Chondrocyte (in vitro differentiated cells): ENCODE measurements around the gene AJUBA. TPM values are rescaled to one million over a fixed set of nuclear protein-coding genes. Genes with fewer than 3 reads are reported as not detected.

Experiments
- DNase-seq: peaks from one replicate; pipeline ENCODE4 v3.0.0; 2021; ENCODE audit warnings: mixed read lengths, low spot score
- H3K27ac Mint-ChIP-seq: one replicate; pipeline ENCODE4 v1.8.0; 2021; ENCODE audit warnings: mild to moderate bottlenecking, moderate library complexity, mixed read lengths; ENCODE audit not compliant: unreplicated experiment
- H3K27me3 Mint-ChIP-seq: 2 replicates; pipeline ENCODE4 v1.8.0; 2021; ENCODE audit warnings: low read depth, mixed read lengths
- H3K36me3 Mint-ChIP-seq: 2 replicates; pipeline ENCODE4 v1.8.0; 2021; ENCODE audit warnings: low read depth, mixed read lengths
- H3K4me1 Mint-ChIP-seq: 2 replicates; pipeline ENCODE4 v1.8.0; 2021; ENCODE audit warnings: low read depth, mild to moderate bottlenecking, mixed read lengths
- H3K4me3 Mint-ChIP-seq: one replicate; pipeline ENCODE4 v1.8.0; 2021; ENCODE audit warnings: mild to moderate bottlenecking, moderate library complexity, mixed read lengths; ENCODE audit not compliant: unreplicated experiment
- H3K9me3 Mint-ChIP-seq: 2 replicates; pipeline ENCODE4 v1.8.0; 2021; ENCODE audit warnings: low read depth, mixed read lengths
- CTCF ChIP-seq: fragments of 200-600 bp; sonication (generic); IDR thresholded peaks from 2 replicates; pipeline ENCODE4 v1.5.0; 2021; ENCODE audit warnings: antibody characterized with exemption, mild to moderate bottlenecking, moderate library complexity
- total RNA-seq: library from RNA; stranded (reverse); gene quantifications from 3 replicates; pipeline ENCODE4 v1.2.1, GENCODE V29; 2021

The AJUBA gene
- total RNA-seq, 1 donor from 2014 or later = 124 TPM

- Mint-ChIP-seq H3K27me3 (no peaks in the 10 kb centered on the region), H3K4me3 (no peak overlapping the region), H3K4me1 (peaks cover 20% of the 10 kb centered on the region), H3K9me3 (no peaks in the 10 kb centered on the region), H3K27ac (no peak overlapping the region), H3K36me3 (peaks cover 1% of the 10 kb centered on the region)
- no peak for TF ChIP-seq CTCF
- no peak for DNase-seq
These were observed 9.5 kb upstream of the AJUBA start for GRCh38 chr14:22991852-22992251.

- TF ChIP-seq CTCF = no peak
- Mint-ChIP-seq H3K9me3 (no peaks in the 10 kb centered on the region), H3K4me1 (peaks cover 3% of the 10 kb centered on the region), H3K36me3 (peaks cover 1% of the 10 kb centered on the region), H3K27ac (no peak overlapping the region), H3K4me3 (no peak overlapping the region), H3K27me3 (no peaks in the 10 kb centered on the region)
- DNase-seq = no peak
These were observed 4.9 kb upstream of the AJUBA start for GRCh38 chr14:22987291-22987690.

GRCh38 chr14:22986508-22987054 is 4.2 kb upstream of the AJUBA start:
- peak; percentile 94 for TF ChIP-seq CTCF
- H3K27me3 Mint-ChIP-seq = no peaks in the 10 kb centered on the region
- DNase-seq = no peak
- H3K36me3 Mint-ChIP-seq = peaks cover 1% of the 10 kb centered on the region
- peak overlapping the region; percentile 18 for H3K27ac Mint-ChIP-seq
- peaks cover 3% of the 10 kb centered on the region for H3K4me1 Mint-ChIP-seq
- H3K9me3 Mint-ChIP-seq = no peaks in the 10 kb centered on the region
- H3K4me3 Mint-ChIP-seq = no peak overlapping the region

- peaks cover 1% of the 10 kb centered on the region for H3K36me3 Mint-ChIP-seq
- H3K4me1 Mint-ChIP-seq = peaks cover 3% of the 10 kb centered on the region
- no peaks in the 10 kb centered on the region for H3K27me3 Mint-ChIP-seq
- H3K9me3 Mint-ChIP-seq = no peaks in the 10 kb centered on the region
- no peak for DNase-seq
- H3K4me3 Mint-ChIP-seq = no peak overlapping the region
- no peak for TF ChIP-seq CTCF
- H3K27ac Mint-ChIP-seq = peak overlapping the region; percentile 18
These were observed 3.6 kb upstream of the AJUBA start for GRCh38 chr14:22985894-22986507.

GRCh38 chr14:22984959-22985658 is 2.8 kb upstream of the AJUBA start:
- no peaks in the 10 kb centered on the region for H3K9me3 Mint-ChIP-seq
- peaks cover 3% of the 10 kb centered on the region for H3K4me1 Mint-ChIP-seq
- H3K4me3 Mint-ChIP-seq = no peak overlapping the region
- no peak for DNase-seq
- no peaks in the 10 kb centered on the region for H3K27me3 Mint-ChIP-seq
- H3K27ac Mint-ChIP-seq = no peak overlapping the region
- no peak for TF ChIP-seq CTCF
- peaks cover 1% of the 10 kb centered on the region for H3K36me3 Mint-ChIP-seq
